ENCODE data around the gene EEF1AKMT3.

DNA sequence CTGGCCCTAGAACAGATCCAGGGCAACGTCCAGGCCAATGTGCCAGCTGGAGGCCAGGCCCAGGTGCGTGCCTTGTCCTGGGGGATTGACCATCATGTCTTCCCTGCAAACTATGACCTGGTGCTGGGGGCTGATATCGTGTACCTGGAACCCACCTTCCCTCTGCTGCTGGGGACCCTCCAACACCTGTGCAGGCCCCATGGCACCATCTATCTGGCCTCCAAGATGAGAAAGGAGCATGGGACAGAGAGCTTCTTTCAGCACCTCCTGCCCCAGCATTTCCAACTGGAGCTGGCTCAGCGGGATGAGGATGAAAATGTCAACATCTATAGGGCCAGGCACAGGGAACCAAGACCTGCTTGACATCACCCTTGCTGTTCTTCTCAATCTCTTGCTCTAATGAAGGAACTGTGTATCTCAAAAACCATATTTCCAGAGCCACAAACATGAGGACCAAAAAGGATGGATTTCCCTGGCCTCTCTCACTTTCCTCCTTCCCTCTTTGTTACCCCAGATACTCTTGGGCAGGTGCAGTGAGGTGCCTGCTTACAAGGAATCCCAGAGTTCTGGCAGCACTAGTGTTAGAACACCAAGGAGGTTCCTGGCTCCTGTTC, 8.0 kb downstream of the EEF1AKMT3 start:
- no peak for TF ChIP-seq EZH2phosphoT487 (IDR thresholded peaks at IDR 0.05; ENCODE audit: insufficient read depth, low read depth)
- no peak for TF ChIP-seq EZH2 (IDR thresholded peaks at IDR 0.05; ENCODE audit: insufficient read depth, poor library complexity, severe bottlenecking)
